ENCODE data around the gene MTMR2.

- TF ChIP-seq BHLHE40 (IDR thresholded peaks at IDR 0.05; ENCODE audit: borderline replicate concordance) = no peak
- TF ChIP-seq FOXK2 (IDR thresholded peaks at IDR 0.05) = no peak
- no peak for TF ChIP-seq NFRKB (IDR thresholded peaks at IDR 0.05)
- TF ChIP-seq CTBP1 (IDR thresholded peaks at IDR 0.05; ENCODE audit: borderline replicate concordance) = no peak
- no peak for TF ChIP-seq ARNT (IDR thresholded peaks at IDR 0.05)
- TF ChIP-seq SUZ12 (IDR thresholded peaks at IDR 0.05) = no peak
These were observed at the start of gene MTMR2 for GRCh38 chr11:95923728-95924413.
